GM12878 (cell line): ENCODE measurements around the gene BCAN. TPM values are rescaled to one million over a fixed set of nuclear protein-coding genes. Genes with fewer than 3 reads are reported as not detected.

Experiments used
- ATAC-seq: fragments of 200-7000 bp; cut with Tn5 transposase; 3 replicates; pipeline ENCODE4 v1.9.1; 2020; ENCODE audit warnings: mild to moderate bottlenecking, moderate library complexity
- BruUV-seq: library from RNA; stranded (reverse); fragments of 400-500 nt; replicated peaks from 2 replicates; lab custom pipeline; 2021; lab: Mats Ljungman, UMichigan
- CTCF ChIA-PET: fragments of 300-600 bp; sonication (Branson Sonifier 250); formaldehyde crosslinking; extraction: SDS; loops from one replicate; lab custom pipeline; 2021; ENCODE audit warnings: inconsistent platforms; lab: Yijun Ruan, JAX
- POLR2A ChIA-PET: fragments of 350-600 bp; formaldehyde crosslinking; extraction: SDS; loops from one replicate; lab custom pipeline; 2021; ENCODE audit warnings: inconsistent platforms; lab: Charles Lee
- RAD21 ChIA-PET: fragments of 300-600 bp; sonication (Branson Sonifier 250); formaldehyde crosslinking; loops from one replicate; lab custom pipeline; 2023; ENCODE audit warnings: antibody characterized with exemption; ENCODE audit not compliant: unreplicated experiment; lab: Charles Lee
- SMC1A ChIA-PET: fragments of 300-600 bp; sonication (Branson Sonifier 250); formaldehyde crosslinking; loops from one replicate; lab custom pipeline; 2023; ENCODE audit not compliant: unreplicated experiment, uncharacterized antibody; lab: Charles Lee
- DNase-seq: peaks from one replicate; pipeline ENCODE4 v3.0.0-alpha.2; 2011; ENCODE audit warnings: low read depth, low spot score
- FAIRE-seq: peaks from 3 replicates; lab custom pipeline; 2011; peaks lifted over from hg19 to GRCh38; lab: Jason Lieb, UNC
- H2AFZ ChIP-seq: 2 replicates; pipeline ENCODE4 v1.6.0; 2011; ENCODE audit warnings: low read depth, low read length, control low read depth; ENCODE audit not compliant: control insufficient read depth
- H3K27ac ChIP-seq: 2 replicates; pipeline ENCODE4 v1.5.1; 2011; ENCODE audit warnings: control low read depth; ENCODE audit not compliant: control insufficient read depth, insufficient read depth
- H3K27me3 ChIP-seq, 2 experiments: replicated peaks in 1 of 2; 2 replicates each; pipeline versions ENCODE4 v1.6.0 to v1.6.1; 2011; ENCODE audit warnings: low read length in 1 of 2; ENCODE audit not compliant: control insufficient read depth in 2 of 2, insufficient read depth in 2 of 2
- H3K36me3 ChIP-seq, 2 experiments: 2 replicates each; pipeline ENCODE4 v1.5.1; 2011; ENCODE audit warnings: low read length in 1 of 2; ENCODE audit not compliant: control insufficient read depth in 2 of 2, insufficient read depth in 2 of 2
- H3K4me1 ChIP-seq: 2 replicates; pipeline ENCODE4 v1.6.1; 2011; ENCODE audit warnings: mild to moderate bottlenecking, low read length, moderate library complexity, mixed read lengths; ENCODE audit not compliant: control insufficient read depth, insufficient read depth
- H3K4me2 ChIP-seq: 2 replicates; pipeline ENCODE4 v1.6.0; 2011; ENCODE audit warnings: control low read depth; ENCODE audit not compliant: control insufficient read depth, insufficient read depth
- H3K4me3 ChIP-seq: fragments of 200-600 bp; sonication (generic); 2 replicates; pipeline ENCODE4 v1.5.1; 2016
- H3K79me2 ChIP-seq: 2 replicates; pipeline ENCODE4 v1.6.0; 2011; ENCODE audit warnings: low read length; ENCODE audit not compliant: control insufficient read depth, insufficient read depth
- H3K9ac ChIP-seq: 2 replicates; pipeline ENCODE4 v1.8.0; 2011; ENCODE audit warnings: low read length, control low read depth, mixed read lengths; ENCODE audit not compliant: control insufficient read depth, insufficient read depth
- H3K9me3 ChIP-seq: replicated peaks from 3 replicates; pipeline ENCODE4 v1.5.1; 2011; ENCODE audit warnings: mild to moderate bottlenecking, low read length; ENCODE audit not compliant: control insufficient read depth, insufficient read depth
- H4K20me1 ChIP-seq: 2 replicates; pipeline ENCODE4 v1.6.0; 2011; ENCODE audit not compliant: control insufficient read depth, insufficient read depth
- BCLAF1 ChIP-seq: fragments of 450-650 bp; IDR thresholded peaks from 2 replicates; pipeline ENCODE4 v1.6.1; 2017; ENCODE audit warnings: antibody characterized with exemption, mild to moderate bottlenecking, moderate library complexity
- CBX3 ChIP-seq: fragments of 200-600 bp; sonication (generic); IDR thresholded peaks from 2 replicates; pipeline ENCODE4 v1.6.1; 2016; ENCODE audit warnings: low read depth, borderline replicate concordance
- ESRRA ChIP-seq: IDR thresholded peaks from 2 replicates; pipeline ENCODE4 v1.6.1; 2012; ENCODE audit warnings: mild to moderate bottlenecking, low read length, improper control_type of control experiment
- JUNB ChIP-seq: IDR thresholded peaks from 2 replicates; pipeline ENCODE4 v1.6.1; 2016; ENCODE audit warnings: antibody characterized with exemption, mild to moderate bottlenecking
- PRDM15 ChIP-seq: fragments of 450-650 bp; formaldehyde crosslinking; IDR thresholded peaks from 2 replicates; pipeline ENCODE4 v1.4.0; 2020; ENCODE audit warnings: mild to moderate bottlenecking, moderate library complexity
- SIN3A ChIP-seq: IDR thresholded peaks from 2 replicates; pipeline ENCODE4 v1.6.1; 2012; ENCODE audit warnings: low read depth, low read length, improper control_type of control experiment
- SIX5 ChIP-seq: IDR thresholded peaks from 2 replicates; pipeline ENCODE4 v1.6.1; 2011; ENCODE audit warnings: mild to moderate bottlenecking, low read depth, low read length, moderate library complexity; ENCODE audit not compliant: severe bottlenecking
- ZBTB33 ChIP-seq: fragments of 450-650 bp; IDR thresholded peaks from 2 replicates; pipeline ENCODE4 v1.6.1; 2017; ENCODE audit warnings: mild to moderate bottlenecking
- WGBS: methylation state at CpG from one replicate; pipeline ENCODE4 v1.1.6; 2016; ENCODE audit warnings: low lambda C conversion rate; ENCODE audit not compliant: insufficient replicate concordance, insufficient coverage; ENCODE audit errors: missing lambda C conversion rate; 5-methylcytosine and 5-hydroxymethylcytosine counted together
- in situ Hi-C: fragments of 300-500 bp; cut with MboI; formaldehyde crosslinking; loops from 9 replicates; pipeline ENCODE4 v1.14.3; 2018; ENCODE audit warnings: mixed read lengths
- intact Hi-C: fragments of 100-400 bp; cut with micrococcal nuclease; formaldehyde crosslinking; loops from one replicate; pipeline ENCODE4 v1.14.2; 2022; ENCODE audit not compliant: unreplicated experiment
- polyA plus RNA-seq, 11 experiments: library from polyadenylated mRNA; depleted of rRNA in 4 of 11; unstranded in 6 of 11; stranded (reverse) in 5 of 11; fragments of >200 nt; fragmentation: Nextera tagmentation in 4 of 11; fragmentation: Illumina TruSeq in 1 of 11; extraction: Ambion mirVana in 4 of 11; extraction: Trizol in 1 of 11; gene quantifications; 1 replicate in 1 of 11; 2 replicates in 10 of 11; pipeline versions ENCODE4 v1.2.1 to v1.2.3, GENCODE V29; 2011 to 2016; ENCODE audit warnings: inconsistent platforms in 2 of 11, missing spikeins in 2 of 11, low read depth in 1 of 11
- total RNA-seq, 4 experiments: library from RNA; depleted of rRNA in 3 of 4; stranded (reverse); fragments of >200 nt in 3 of 4; fragmentation: Illumina TruSeq in 1 of 4; extraction: Trizol in 1 of 4; gene quantifications; 2 replicates each; pipeline versions ENCODE4 v1.2.1 to v1.2.3, GENCODE V29; 2013 to 2021

Gene BCAN
- total and polyA plus RNA-seq, 10 of the 15 experiments (the other 5 are each of a cell fraction or from before 2014, with no cell fraction given): 0.05 to 1.3 (median 0.18) TPM; not detected in 1

GRCh38 chr1:156682166-156682890, 40.4 kb downstream of the BCAN start:
- intact Hi-C loops (no loop called here), in situ Hi-C loops (no loop called here)
- ChIA-PET CTCF (interaction anchor here (0.7 to 12.9 kb wide), 10 partner anchors 9 to 208 kb away, joined by 3 to 433 read pairs (median 6); partner anchors contain the start of genes CRABP2, ISG20L2 and METTL25B), SMC1A (interaction anchor here (0.7 to 3.1 kb wide), 2 partner anchors 44 to 55 kb away, joined by 3 to 13 read pairs; no protein-coding TSS in a partner anchor), POLR2A (interaction anchor here (0.5 to 1.1 kb wide), 2 partner anchors 46 to 80 kb away, joined by 3 read pairs; partner anchors contain the start of genes ISG20L2 and METTL25B), RAD21 (interaction anchor here (1.0 to 1.2 kb wide), 2 partner anchors 21 to 23 kb away, joined by 3 to 7 read pairs; no protein-coding TSS in a partner anchor)
- no peaks in the 10 kb centered on the region for H3K36me3 ChIP-seq
- no peak overlapping the region for H3K9ac ChIP-seq
- H3K4me1 ChIP-seq: peaks cover 16% of the 10 kb centered on the region
- H3K4me2 ChIP-seq: no peak overlapping the region
- BruUV-seq: no TSS peak
- no peaks in the 10 kb centered on the region for H3K79me2 ChIP-seq
- ATAC-seq: no peak
- FAIRE-seq: no peak
- no peak overlapping the region for H3K27ac ChIP-seq
- H3K27me3 ChIP-seq: peaks cover 7 to 10% of the 10 kb centered on the region in 2 experiments; a peak in 3 of 4 replicates
- H2AFZ ChIP-seq: no peak overlapping the region
- H4K20me1 ChIP-seq: no peaks in the 10 kb centered on the region
- WGBS: 25% methylated on average over 5 of the region's 5 CpGs
- no peak overlapping the region for H3K4me3 ChIP-seq
- DNase-seq: no peak
- TF ChIP-seq ESRRA (no peak), PRDM15 (CRISPR knock-in tag) (no peak), BCLAF1 (no peak), SIN3A (no peak), JUNB (no peak), SIX5 (no peak), ZBTB33 (no peak), CBX3 (no peak)
- no peaks in the 10 kb centered on the region for H3K9me3 ChIP-seq
